SJCRH30 (cell line): ENCODE measurements around the gene NTRK3. TPM values are rescaled to one million over a fixed set of nuclear protein-coding genes. Genes with fewer than 3 reads are reported as not detected.
A peak's percentile ranks its signal among the peaks of the same experiment; 100 is the strongest.
"Not testable (repeated sequence)": the region's sequence is repeated elsewhere in the genome, so short reads cannot be mapped to it uniquely, and the experiment has no call there.

ENCODE experiments used
- DNase-seq, 2 experiments: peaks; one replicate each; pipeline ENCODE4 v3.0.0-alpha.2; 2015 to 2020
- H3K27ac ChIP-seq: fragments of 250-450 bp; sonication (Bioruptor Pico); 2 replicates; pipeline ENCODE4 v1.5.1; 2020; ENCODE audit warnings: mild to moderate bottlenecking, moderate library complexity
- H3K27me3 ChIP-seq: fragments of 250-450 bp; sonication (Bioruptor Pico); 2 replicates; pipeline ENCODE4 v1.5.1; 2020; ENCODE audit warnings: mild to moderate bottlenecking, moderate library complexity
- H3K36me3 ChIP-seq: fragments of 250-450 bp; sonication (Bioruptor Pico); 2 replicates; pipeline ENCODE4 v1.5.1; 2020; ENCODE audit warnings: mild to moderate bottlenecking, moderate library complexity
- H3K4me1 ChIP-seq: fragments of 250-450 bp; sonication (Bioruptor Pico); 2 replicates; pipeline ENCODE4 v1.5.1; 2020; ENCODE audit warnings: mild to moderate bottlenecking, moderate library complexity
- H3K4me3 ChIP-seq: fragments of 250-450 bp; sonication (Bioruptor Pico); 2 replicates; pipeline ENCODE4 v1.5.1; 2020; ENCODE audit warnings: mild to moderate bottlenecking, moderate library complexity
- H3K9me3 ChIP-seq: fragments of 250-450 bp; sonication (Bioruptor Pico); replicated peaks from 2 replicates; pipeline ENCODE4 v1.5.1; 2020; ENCODE audit warnings: mild to moderate bottlenecking, moderate library complexity
- total RNA-seq: library from RNA; depleted of rRNA; stranded (reverse); fragments of >200 nt; shearing (Covaris generic); gene quantifications from 2 replicates; pipeline ENCODE4 v1.2.3, GENCODE V29; 2014

NTRK3 gene
- total RNA-seq, 1 experiment from 2014 or later, result 7.6 TPM

GRCh38 chr15:88060383-88060782, 196.2 kb downstream of the NTRK3 start:
- DNase-seq, result no peak
- Histone ChIP-seq H3K36me3 (no peaks in the 10 kb centered on the region), H3K4me1 (no peaks in the 10 kb centered on the region), H3K4me3 (no peak overlapping the region), H3K27ac (no peak overlapping the region), H3K9me3 (no peaks in the 10 kb centered on the region), H3K27me3 (no peaks in the 10 kb centered on the region)

GRCh38 chr15:88057836-88058235, 198.7 kb downstream of the NTRK3 start:
- H3K4me3 ChIP-seq, result no peak overlapping the region
- H3K27ac ChIP-seq, result no peak overlapping the region
- no peaks in the 10 kb centered on the region for H3K9me3 ChIP-seq
- H3K27me3 ChIP-seq, result no peaks in the 10 kb centered on the region
- H3K36me3 ChIP-seq, result no peaks in the 10 kb centered on the region
- no peak for DNase-seq
- no peaks in the 10 kb centered on the region for H3K4me1 ChIP-seq

GRCh38 chr15:88049506-88049905, 207.0 kb downstream of the NTRK3 start:
- H3K4me1 ChIP-seq, result no peaks in the 10 kb centered on the region
- H3K36me3 ChIP-seq, result no peaks in the 10 kb centered on the region
- H3K27me3 ChIP-seq, result no peaks in the 10 kb centered on the region
- H3K9me3 ChIP-seq, result no peaks in the 10 kb centered on the region
- H3K4me3 ChIP-seq, result no peak overlapping the region
- no peak overlapping the region for H3K27ac ChIP-seq
- no peak for DNase-seq

- DNase-seq, result no peak
- Histone ChIP-seq H3K4me3 (no peak overlapping the region), H3K36me3 (no peaks in the 10 kb centered on the region), H3K27ac (no peak overlapping the region), H3K4me1 (no peaks in the 10 kb centered on the region; the same call in 1 of the 2 replicates), H3K9me3 (no peaks in the 10 kb centered on the region), H3K27me3 (no peaks in the 10 kb centered on the region)
These were observed 207.8 kb downstream of the NTRK3 start for GRCh38 chr15:88048755-88049154.

GRCh38 chr15:88048237-88048636, 208.3 kb downstream of the NTRK3 start:
- no peak overlapping the region for H3K27ac ChIP-seq
- H3K4me3 ChIP-seq, result no peak overlapping the region
- no peak for DNase-seq
- H3K36me3 ChIP-seq, result no peaks in the 10 kb centered on the region
- no peaks in the 10 kb centered on the region; the same call in 1 of the 2 replicates for H3K4me1 ChIP-seq
- H3K9me3 ChIP-seq, result no peaks in the 10 kb centered on the region
- H3K27me3 ChIP-seq, result no peaks in the 10 kb centered on the region

GRCh38 chr15:88046576-88047129, 209.9 kb downstream of the NTRK3 start:
- no peaks in the 10 kb centered on the region for H3K36me3 ChIP-seq

GRCh38 chr15:88043396-88043795, 213.1 kb downstream of the NTRK3 start:
- DNase-seq, result no peak
- H3K36me3 ChIP-seq, result no peaks in the 10 kb centered on the region
- H3K9me3 ChIP-seq, result no peaks in the 10 kb centered on the region
- no peaks in the 10 kb centered on the region for H3K27me3 ChIP-seq
- H3K27ac ChIP-seq, result no peak overlapping the region
- H3K4me1 ChIP-seq, result no peaks in the 10 kb centered on the region; the same call in 1 of the 2 replicates
- no peak overlapping the region for H3K4me3 ChIP-seq

More at GRCh38 chr15:88046576-88047129, 209.9 kb downstream of the NTRK3 start:
- H3K4me3 ChIP-seq, result no peak overlapping the region
- no peaks in the 10 kb centered on the region for H3K27me3 ChIP-seq
- H3K27ac ChIP-seq, result no peak overlapping the region
- H3K9me3 ChIP-seq, result no peaks in the 10 kb centered on the region
- H3K4me1 ChIP-seq, result no peaks in the 10 kb centered on the region; the same call in 1 of the 2 replicates
- DNase-seq, result no peak

- Histone ChIP-seq H3K27me3 (no peaks in the 10 kb centered on the region), H3K36me3 (no peaks in the 10 kb centered on the region), H3K27ac (no peak overlapping the region), H3K4me3 (no peak overlapping the region), H3K4me1 (no peaks in the 10 kb centered on the region; the same call in 1 of the 2 replicates), H3K9me3 (no peaks in the 10 kb centered on the region)
- no peak for DNase-seq
These were observed 214.5 kb downstream of the NTRK3 start for GRCh38 chr15:88042047-88042446.

- H3K4me3 ChIP-seq, result no peak overlapping the region
- no peak for DNase-seq
- H3K27me3 ChIP-seq, result no peaks in the 10 kb centered on the region
- H3K36me3 ChIP-seq, result no peaks in the 10 kb centered on the region
- H3K27ac ChIP-seq, result no peak overlapping the region
- no peaks in the 10 kb centered on the region for H3K9me3 ChIP-seq
- H3K4me1 ChIP-seq, result no peaks in the 10 kb centered on the region; the same call in 1 of the 2 replicates
These were observed 216.0 kb downstream of the NTRK3 start for GRCh38 chr15:88040516-88040915.

- no peaks in the 10 kb centered on the region for H3K9me3 ChIP-seq
These were observed 218.3 kb downstream of the NTRK3 start for GRCh38 chr15:88038261-88038660.

GRCh38 chr15:88036154-88036839, 220.2 kb downstream of the NTRK3 start:
- H3K36me3 ChIP-seq, result no peaks in the 10 kb centered on the region

More at GRCh38 chr15:88038261-88038660, 218.3 kb downstream of the NTRK3 start:
- Histone ChIP-seq H3K4me3 (no peak overlapping the region), H3K27me3 (no peaks in the 10 kb centered on the region), H3K27ac (no peak overlapping the region), H3K4me1 (no peaks in the 10 kb centered on the region), H3K36me3 (no peaks in the 10 kb centered on the region)
- DNase-seq, result no peak

GRCh38 chr15:88035381-88035780, 221.2 kb downstream of the NTRK3 start:
- Histone ChIP-seq H3K9me3 (peaks cover 4% of the 10 kb centered on the region; the same call in 1 of the 2 replicates), H3K27me3 (no peaks in the 10 kb centered on the region), H3K4me3 (no peak overlapping the region), H3K36me3 (no peaks in the 10 kb centered on the region), H3K27ac (no peak overlapping the region), H3K4me1 (peaks cover 5% of the 10 kb centered on the region)
- no peak for DNase-seq

More at GRCh38 chr15:88036154-88036839, 220.2 kb downstream of the NTRK3 start:
- no peak overlapping the region for H3K27ac ChIP-seq
- no peaks in the 10 kb centered on the region for H3K9me3 ChIP-seq
- DNase-seq, result peak; percentile 14 to 48
- peak overlapping the region; percentile 38 for H3K4me3 ChIP-seq
- no peaks in the 10 kb centered on the region for H3K4me1 ChIP-seq
- H3K27me3 ChIP-seq, result no peaks in the 10 kb centered on the region

- not testable (repeated sequence) for H3K4me3 ChIP-seq, H3K27me3 ChIP-seq, H3K36me3 ChIP-seq, H3K27ac ChIP-seq, H3K9me3 ChIP-seq, DNase-seq
- peaks cover 18% of the 10 kb centered on the region for H3K4me1 ChIP-seq
These were observed 223.1 kb downstream of the NTRK3 start for GRCh38 chr15:88033421-88033820.

- H3K4me3 ChIP-seq, result no peak overlapping the region
- H3K4me1 ChIP-seq, result peaks cover 18% of the 10 kb centered on the region
- H3K36me3 ChIP-seq, result no peaks in the 10 kb centered on the region
- no peaks in the 10 kb centered on the region for H3K27me3 ChIP-seq
- DNase-seq, result no peak
- H3K9me3 ChIP-seq, result peaks cover 4% of the 10 kb centered on the region; the same call in 1 of the 2 replicates
- H3K27ac ChIP-seq, result no peak overlapping the region
These were observed 223.8 kb downstream of the NTRK3 start for GRCh38 chr15:88032787-88033186.

- DNase-seq, result no peak
- Histone ChIP-seq H3K27ac (no peak overlapping the region), H3K9me3 (peaks cover 4% of the 10 kb centered on the region; the same call in 1 of the 2 replicates), H3K36me3 (no peaks in the 10 kb centered on the region), H3K4me3 (no peak overlapping the region), H3K27me3 (no peaks in the 10 kb centered on the region), H3K4me1 (peaks cover 18% of the 10 kb centered on the region)
These were observed 225.1 kb downstream of the NTRK3 start for GRCh38 chr15:88031461-88031860.
